Pancreas (tissue), 10 donors: Measurements from ENCODE around the gene KRT5. TPM values are rescaled to one million over a fixed set of nuclear protein-coding genes. Genes with fewer than 3 reads are reported as not detected.

Source experiments
- ATAC-seq, 4 donors: fragments of 200-7000 bp; cut with Tn5 transposase; one replicate each; pipeline versions ENCODE4 v1.8.0 to v1.9.1; 2020; ENCODE audit warnings: mild to moderate bottlenecking in 4 of 4, moderate library complexity in 4 of 4
- DNase-seq, 6 donors: peaks; one replicate each; pipeline ENCODE4 v3.0.0-alpha.2; 2020
- FAIRE-seq: peaks from 2 replicates; lab custom pipeline; 2012; peaks lifted over from hg19 to GRCh38; lab: Jason Lieb, UNC
- H3K27ac ChIP-seq, 4 donors: fragments of 200-600 bp; sonication (generic); 1 replicate in 3 of 4; 2 replicates in 1 of 4; pipeline versions ENCODE4 v1.5.0 to v1.8.0; 2020
- H3K27me3 ChIP-seq, 4 donors: fragments of 200-600 bp; one replicate each; pipeline ENCODE4 v1.8.0; 2021
- H3K36me3 ChIP-seq, 3 donors: fragments of 200-600 bp; sonication (generic) in 1 of 3; one replicate each; pipeline versions ENCODE4 v1.5.0 to v1.8.0; 2020 to 2021
- H3K4me1 ChIP-seq, 3 donors: fragments of 200-600 bp; one replicate each; pipeline ENCODE4 v1.8.0; 2021
- H3K4me3 ChIP-seq, 4 donors: fragments of 200-600 bp; sonication (generic) in 2 of 4; one replicate each; pipeline versions ENCODE4 v1.5.0 to v1.8.0; 2020 to 2021
- H3K9me3 ChIP-seq, 4 donors: fragments of 200-600 bp; one replicate each; pipeline ENCODE4 v1.8.0; 2021
- WGBS, 2 donors: extraction: QIAGEN DNeasy Blood & Tissue Kit; methylation state at CpG; one replicate each; pipeline ENCODE4 v1.1.7; 2013; 5-methylcytosine and 5-hydroxymethylcytosine counted together
- intact Hi-C, 3 donors: fragments of 100-400 bp; cut with DNase I; formaldehyde crosslinking; loops; one replicate each; pipeline versions ENCODE4 v1.11.1 to v1.14.2; 2022
- polyA plus RNA-seq, 2 donors: library from polyadenylated mRNA; stranded (reverse); fragments of 200-250 nt; gene quantifications; one replicate each; pipeline ENCODE4 v1.2.3, GENCODE V29; 2013
- total RNA-seq, 6 donors: library from RNA; stranded (reverse); fragmentation: NEBNext Ultra II Directional in 4 of 6; extraction: Animal tissue kit (Norgen Biotek cat#: 25700) in 4 of 6; gene quantifications; one replicate each; pipeline versions ENCODE4 v1.2.1 to v1.2.4, GENCODE V29; 2021 to 2023
- TF ChIP-seq, protein P1 (sequence below), 4 donors: fragments of 200-600 bp; sonication (generic) in 3 of 4; IDR thresholded peaks; one replicate each; pipeline versions ENCODE4 v1.5.0 to v1.8.0; 2021; ENCODE audit warnings: antibody characterized with exemption in 4 of 4
- donor health status: healthy with polysubstance abuse.
- donor health status: DM: no; HTN: no; CAD: no; lungs with moderate emphysema.
- donor health status: DM: no; HTN: no; CAD: no.
- donor health status: control.
- donor health status: control.
- donor health status: Bipolar disorder and iron deficiency.
- donor health status: DM: yes; HTN: yes; CAD: no.
- donor health status: DM: no; HTN: no; CAD: no.
- donor health status: DM: no; HTN: no; CAD: no.
- donor health status: DM: yes; HTN: yes; CAD: no.

Gene KRT5
- total RNA-seq (1 to 10 TPM in 4 of 6 donors, under 1 TPM in 2; 0.51 to 5.8 (median 1.9) TPM), polyA plus RNA-seq (1 to 10 TPM; 1.5 to 1.6 TPM)

DNA sequence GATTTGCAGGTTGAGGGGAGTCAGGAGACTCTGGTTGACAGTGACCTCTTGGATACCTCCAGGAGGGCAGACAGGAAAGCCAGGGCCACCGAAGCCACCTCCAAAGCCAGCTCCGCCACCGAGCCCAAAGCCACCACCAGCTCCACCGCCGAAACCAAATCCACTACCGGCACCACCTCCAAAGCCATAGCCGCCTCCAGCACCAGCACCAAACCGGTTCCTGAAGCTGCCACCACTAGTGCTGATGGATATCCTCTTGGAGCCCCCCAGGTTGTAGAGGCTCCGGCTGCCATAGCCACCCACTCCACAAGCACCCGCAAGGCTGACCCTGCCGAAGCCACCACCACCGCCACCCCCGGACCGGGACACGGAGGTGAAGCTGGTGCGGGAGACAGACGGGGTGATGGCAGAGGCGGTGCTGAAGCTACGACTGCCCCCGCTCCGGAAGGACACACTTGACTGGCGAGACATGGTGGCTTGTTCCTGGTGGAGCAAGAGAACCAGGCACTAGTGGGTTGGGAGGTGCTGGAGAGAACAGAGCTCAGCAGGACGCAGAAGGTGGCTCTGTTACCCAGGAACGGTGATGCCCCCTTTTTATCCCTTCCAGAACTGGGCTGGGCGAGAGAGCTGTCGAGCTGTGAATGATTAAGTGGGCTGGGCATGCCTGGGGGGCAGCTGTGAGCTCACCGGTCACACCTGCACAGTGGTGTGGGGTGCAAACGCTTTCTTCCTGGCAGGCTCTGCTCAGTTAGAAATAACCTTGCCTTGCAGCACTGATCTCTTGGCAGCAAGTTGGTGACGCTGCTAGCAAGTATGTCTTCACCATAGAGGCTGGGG lies at the start of gene KRT5:
Gene KRT5 (minus strand): TSS at position 569 of the 837 bp plus-strand sequence. CDS start 98 bp downstream, at position 471.
- FAIRE-seq (no peak), DNase-seq (peak in 1 of 6 donors; percentile 20), ATAC-seq (peak in 2 of 4 donors; percentile 20 to 42)
- intact Hi-C loops = no loop called here
- H3K9me3 ChIP-seq = no peaks in the 10 kb centered on the region
- H3K4me1 ChIP-seq = peaks cover 9 to 14% (median 9%) of the 10 kb centered on the region in 3 donors
- H3K27me3 ChIP-seq = no peaks in the 10 kb centered on the region
- WGBS, 2 donors = 87% methylated on average over 28 to 29 of the region's 29 CpGs
- peak within 1 kb of the TSS; percentile 43 to 70 (median 54) for H3K27ac ChIP-seq
- TF ChIP-seq, protein P1, sequence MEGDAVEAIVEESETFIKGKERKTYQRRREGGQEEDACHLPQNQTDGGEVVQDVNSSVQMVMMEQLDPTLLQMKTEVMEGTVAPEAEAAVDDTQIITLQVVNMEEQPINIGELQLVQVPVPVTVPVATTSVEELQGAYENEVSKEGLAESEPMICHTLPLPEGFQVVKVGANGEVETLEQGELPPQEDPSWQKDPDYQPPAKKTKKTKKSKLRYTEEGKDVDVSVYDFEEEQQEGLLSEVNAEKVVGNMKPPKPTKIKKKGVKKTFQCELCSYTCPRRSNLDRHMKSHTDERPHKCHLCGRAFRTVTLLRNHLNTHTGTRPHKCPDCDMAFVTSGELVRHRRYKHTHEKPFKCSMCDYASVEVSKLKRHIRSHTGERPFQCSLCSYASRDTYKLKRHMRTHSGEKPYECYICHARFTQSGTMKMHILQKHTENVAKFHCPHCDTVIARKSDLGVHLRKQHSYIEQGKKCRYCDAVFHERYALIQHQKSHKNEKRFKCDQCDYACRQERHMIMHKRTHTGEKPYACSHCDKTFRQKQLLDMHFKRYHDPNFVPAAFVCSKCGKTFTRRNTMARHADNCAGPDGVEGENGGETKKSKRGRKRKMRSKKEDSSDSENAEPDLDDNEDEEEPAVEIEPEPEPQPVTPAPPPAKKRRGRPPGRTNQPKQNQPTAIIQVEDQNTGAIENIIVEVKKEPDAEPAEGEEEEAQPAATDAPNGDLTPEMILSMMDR (IDR thresholded peaks at IDR 0.05) = no peak
- H3K36me3 ChIP-seq = no peaks in the 10 kb centered on the region
- no peak within 1 kb of the TSS for H3K4me3 ChIP-seq

DNA sequence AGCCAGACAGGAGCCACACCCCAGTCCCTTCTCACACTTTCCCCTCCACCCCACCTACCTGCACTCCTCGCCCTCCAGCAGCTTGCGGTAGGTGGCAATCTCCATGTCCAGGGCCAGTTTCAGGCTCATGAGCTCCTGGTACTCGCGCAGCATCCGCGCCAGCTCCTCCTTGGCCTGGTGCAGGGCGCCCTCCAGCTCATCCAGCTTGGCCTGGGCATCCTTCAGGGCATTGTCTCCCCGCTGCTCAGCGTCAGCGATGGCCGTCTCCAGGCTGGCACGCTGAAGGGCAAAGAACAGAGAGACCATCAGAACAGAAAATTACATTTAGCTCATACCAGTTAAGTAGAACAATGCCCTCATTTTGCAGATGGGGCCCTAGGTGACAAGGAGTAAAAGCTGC lies 47.9 kb upstream of the KRT5 start:
- no peaks in the 10 kb centered on the region for H3K4me1 ChIP-seq
- TF ChIP-seq, protein P1 (IDR thresholded peaks at IDR 0.05) = no peak
- H3K27ac ChIP-seq = no peak overlapping the region
- no peaks in the 10 kb centered on the region for H3K9me3 ChIP-seq
- intact Hi-C loops = no loop called here
- no peak overlapping the region for H3K4me3 ChIP-seq
- no peaks in the 10 kb centered on the region for H3K27me3 ChIP-seq
- 87% methylated on average over 12 of the region's 12 CpGs for WGBS, 2 donors
- FAIRE-seq = no peak
- no peaks in the 10 kb centered on the region for H3K36me3 ChIP-seq
- no peak for DNase-seq
- ATAC-seq = no peak

DNA sequence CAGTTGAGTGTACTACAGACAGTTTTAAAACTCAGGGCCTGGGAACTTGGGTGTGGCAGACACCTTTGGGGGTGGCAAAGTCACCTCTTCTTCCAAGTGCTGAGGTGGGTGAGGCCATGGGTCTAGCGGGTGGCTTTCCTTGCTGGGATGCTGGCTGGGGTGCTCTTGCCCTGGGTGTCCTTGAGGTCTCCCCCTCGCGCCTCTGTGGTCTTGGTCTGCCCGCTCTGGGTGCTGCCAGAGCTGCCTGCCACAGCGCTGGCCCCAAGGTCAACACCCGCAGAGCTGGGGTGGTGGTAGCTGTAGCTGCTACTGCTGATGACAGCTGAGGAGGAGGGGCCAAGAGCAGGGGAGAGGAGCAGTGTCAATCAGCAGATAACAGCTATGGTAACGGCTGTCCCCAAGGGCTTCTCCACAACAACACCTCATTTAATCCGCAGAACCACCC lies 46.7 kb upstream of the KRT5 start:
- peak in 2 of 4 donors; percentile 17 to 34 for ATAC-seq
- WGBS, 2 donors = 27 to 29% methylated on average over 8 of the region's 8 CpGs
- Histone ChIP-seq H3K4me3 (no peak overlapping the region), H3K36me3 (no peaks in the 10 kb centered on the region), H3K9me3 (no peaks in the 10 kb centered on the region), H3K27ac (no peak overlapping the region), H3K4me1 (no peaks in the 10 kb centered on the region), H3K27me3 (no peaks in the 10 kb centered on the region)
- FAIRE-seq = no peak
- intact Hi-C loops = no loop called here
- TF ChIP-seq, protein P1 (IDR thresholded peaks at IDR 0.05) = no peak
- peak in 1 of 6 donors; percentile 12 for DNase-seq

DNA sequence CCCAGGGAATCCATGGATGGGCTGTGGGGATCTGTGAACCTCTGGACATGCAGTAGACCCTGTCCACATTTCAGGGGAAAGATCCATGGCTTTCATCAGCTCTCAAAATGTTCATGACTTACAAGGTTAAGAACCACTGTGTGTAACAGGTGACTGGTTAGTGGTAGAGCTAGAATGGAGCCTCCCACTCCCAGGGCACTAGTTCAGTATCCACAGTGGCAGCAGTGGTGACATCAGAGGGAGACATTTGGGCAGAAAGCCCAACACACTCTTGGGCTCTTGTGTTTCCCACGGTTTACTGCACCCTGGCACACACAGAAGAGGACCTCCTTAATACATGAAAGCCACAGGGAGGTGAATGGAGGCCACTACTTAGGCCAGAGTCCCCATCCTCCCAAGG lies 44.4 kb upstream of the KRT5 start:
- whole genome bisulfite sequencing, 2 donors = 52 to 69% methylated on average over 1 of the region's 1 CpG
- H3K4me3 ChIP-seq = no peak overlapping the region
- no peak for DNase-seq
- ATAC-seq = no peak
- no peaks in the 10 kb centered on the region for H3K9me3 ChIP-seq
- H3K4me1 ChIP-seq = no peaks in the 10 kb centered on the region
- TF ChIP-seq, protein P1 (IDR thresholded peaks at IDR 0.05) = no peak
- no peak for FAIRE-seq
- H3K27ac ChIP-seq = no peak overlapping the region
- no peaks in the 10 kb centered on the region for H3K27me3 ChIP-seq
- H3K36me3 ChIP-seq = no peaks in the 10 kb centered on the region
- intact Hi-C loops = no loop called here
